Adrenal gland (tissue), 5 donors: ENCODE results near the gene RYR2.

Experiments
- CTCF ChIP-seq, 6 experiments: fragments of 450-650 bp in 4 of 6; fragments of 200-600 bp in 2 of 6; sonication (generic) in 1 of 6; IDR thresholded peaks; 1 replicate in 5 of 6; 2 replicates in 1 of 6; pipeline versions ENCODE4 v1.5.1 to v1.8.0; 2016 to 2021; ENCODE audit warnings: antibody characterized with exemption in 6 of 6, mild to moderate bottlenecking in 2 of 6, moderate library complexity in 1 of 6
- POLR2A ChIP-seq, 2 donors: fragments of 450-650 bp; IDR thresholded peaks; one replicate each; pipeline ENCODE4 v1.6.1; 2017; ENCODE audit warnings: antibody characterized with exemption in 2 of 2, mild to moderate bottlenecking in 2 of 2, moderate library complexity in 1 of 2
- donor health status: DM: no; HTN: no; CAD: no.

GRCh38 chr1:237568955-237569354 is 527.0 kb downstream of the RYR2 start:
- no peak for TF ChIP-seq POLR2A (IDR thresholded peaks at IDR 0.05)
- no peak for TF ChIP-seq CTCF (IDR thresholded peaks at IDR 0.05)
